ENCODE results near the gene KHDC4. TPM values are rescaled to one million over a fixed set of nuclear protein-coding genes. Genes with fewer than 3 reads are reported as not detected.

The KHDC4 gene
- total and polyA plus RNA-seq, 2 experiments from 2014 or later: 15.7 to 40.3 TPM

GRCh38 chr1:155973723-155974122, 39.5 kb upstream of the KHDC4 start:
- Histone ChIP-seq H3K27ac (no peak overlapping the region), H3K36me3 (replicated peaks; ENCODE audit: insufficient read depth, low read depth) (no peaks in the 10 kb centered on the region), H3K9me3 (ENCODE audit: low read depth) (no peaks in the 10 kb centered on the region), H2AFZ (no peak overlapping the region), H3K9me2 (replicated peaks; ENCODE audit: insufficient read depth) (no peaks in the 10 kb centered on the region), H3K27me3 (no peaks in the 10 kb centered on the region), H3K4me1 (ENCODE audit: insufficient read depth) (peaks cover 38% of the 10 kb centered on the region), H4K20me1 (ENCODE audit: insufficient read depth, poor library complexity, severe bottlenecking) (peaks cover 63% of the 10 kb centered on the region), H3K79me2 (peaks cover 99% of the 10 kb centered on the region), H3K4me2 (no peak overlapping the region), H3K4me3 (no peak overlapping the region)
- TF ChIP-seq CTCF (IDR thresholded peaks at IDR 0.05; ENCODE audit: poor library complexity) (no peak), EZH2 (IDR thresholded peaks at IDR 0.05; ENCODE audit: borderline replicate concordance) (no peak), EZH2phosphoT487 (IDR thresholded peaks at IDR 0.05; ENCODE audit: low read depth, severe bottlenecking, unreplicated experiment) (no peak)
- DNase-seq (ENCODE audit: low spot score): no peak
- 86% methylated on average over 2 of the region's 3 CpGs for WGBS (ENCODE audit: low lambda C conversion rate, missing lambda C conversion rate)

GRCh38 chr1:155971910-155972809, 37.9 kb upstream of the KHDC4 start:
- Histone ChIP-seq H3K4me2 (no peak overlapping the region), H3K27ac (no peak overlapping the region)
- 95% methylated on average over 9 of the region's 9 CpGs for WGBS (ENCODE audit: low lambda C conversion rate, missing lambda C conversion rate)

GRCh38 chr1:155970531-155971167, 36.4 kb upstream of the KHDC4 start:
- Histone ChIP-seq H3K4me3 (no peak overlapping the region), H3K79me2 (peaks cover 81% of the 10 kb centered on the region), H3K4me2 (no peak overlapping the region), H3K36me3 (replicated peaks; ENCODE audit: insufficient read depth, low read depth) (no peaks in the 10 kb centered on the region), H3K27ac (no peak overlapping the region), H4K20me1 (ENCODE audit: insufficient read depth, poor library complexity, severe bottlenecking) (peaks cover 64% of the 10 kb centered on the region), H3K9me3 (ENCODE audit: low read depth) (no peaks in the 10 kb centered on the region), H3K9me2 (replicated peaks; ENCODE audit: insufficient read depth) (no peaks in the 10 kb centered on the region), H3K27me3 (no peaks in the 10 kb centered on the region), H3K4me1 (ENCODE audit: insufficient read depth) (peaks cover 22% of the 10 kb centered on the region), H2AFZ (no peak overlapping the region)
- no peak for TF ChIP-seq CTCF (IDR thresholded peaks at IDR 0.05; ENCODE audit: poor library complexity)
- TF ChIP-seq EZH2 (IDR thresholded peaks at IDR 0.05; ENCODE audit: borderline replicate concordance): no peak
- no peak for TF ChIP-seq EZH2phosphoT487 (IDR thresholded peaks at IDR 0.05; ENCODE audit: low read depth, severe bottlenecking, unreplicated experiment)
- 63% methylated on average over 11 of the region's 11 CpGs for WGBS (ENCODE audit: low lambda C conversion rate, missing lambda C conversion rate)
- no peak for DNase-seq (ENCODE audit: low spot score)

More at GRCh38 chr1:155971910-155972809, 37.9 kb upstream of the KHDC4 start:
- no peak overlapping the region for H2AFZ ChIP-seq
- no peak overlapping the region for H3K4me3 ChIP-seq
- H3K27me3 ChIP-seq: no peaks in the 10 kb centered on the region
- no peaks in the 10 kb centered on the region for H3K9me3 ChIP-seq (ENCODE audit: low read depth)
- peaks cover 96% of the 10 kb centered on the region for H3K79me2 ChIP-seq
- peaks cover 66% of the 10 kb centered on the region for H4K20me1 ChIP-seq (ENCODE audit: insufficient read depth, poor library complexity, severe bottlenecking)
- TF ChIP-seq EZH2phosphoT487 (IDR thresholded peaks at IDR 0.05; ENCODE audit: low read depth, severe bottlenecking, unreplicated experiment) (no peak), EZH2 (IDR thresholded peaks at IDR 0.05; ENCODE audit: borderline replicate concordance) (no peak), CTCF (IDR thresholded peaks at IDR 0.05; ENCODE audit: poor library complexity) (no peak)
- peaks cover 34% of the 10 kb centered on the region for H3K4me1 ChIP-seq (ENCODE audit: insufficient read depth)
- H3K9me2 ChIP-seq (replicated peaks; ENCODE audit: insufficient read depth): no peaks in the 10 kb centered on the region
- no peaks in the 10 kb centered on the region for H3K36me3 ChIP-seq (replicated peaks; ENCODE audit: insufficient read depth, low read depth)
- DNase-seq (ENCODE audit: low spot score): no peak

Data from hepatocyte (in vitro differentiated cells).